Muscle layer of duodenum (tissue), 2 donors: ENCODE results near the gene ZNF81.
"Not testable (repeated sequence)": the region's sequence is repeated elsewhere in the genome, so short reads cannot be mapped to it uniquely, and the experiment has no call there.

Source experiments
- H3K27ac ChIP-seq: one replicate; pipeline ENCODE4 v1.7.0; 2013; ENCODE audit warnings: mild to moderate bottlenecking, low read length
- H3K27me3 ChIP-seq: one replicate; pipeline ENCODE4 v1.7.0; 2013; ENCODE audit warnings: low read depth, mild to moderate bottlenecking, control low read depth, low read length
- H3K36me3 ChIP-seq, 2 donors: one replicate each; pipeline ENCODE4 v1.7.0; 2013; ENCODE audit warnings: low read length in 2 of 2, control low read depth in 1 of 2, mild to moderate bottlenecking in 1 of 2; ENCODE audit not compliant: insufficient read depth in 2 of 2, control insufficient read depth in 1 of 2
- H3K4me1 ChIP-seq, 2 donors: one replicate each; pipeline ENCODE4 v1.7.0; 2013; ENCODE audit warnings: low read length in 2 of 2, mild to moderate bottlenecking in 2 of 2, control low read depth in 1 of 2, moderate library complexity in 1 of 2; ENCODE audit not compliant: insufficient read depth in 2 of 2, control insufficient read depth in 1 of 2
- H3K4me3 ChIP-seq, 2 donors: one replicate each; pipeline ENCODE4 v1.7.0; 2013; ENCODE audit warnings: low read length in 2 of 2, low read depth in 1 of 2, mild to moderate bottlenecking in 1 of 2
- H3K9me3 ChIP-seq, 2 donors: one replicate each; pipeline ENCODE4 v1.7.0; 2013; ENCODE audit warnings: low read length in 2 of 2, control low read depth in 1 of 2, mild to moderate bottlenecking in 1 of 2; ENCODE audit not compliant: control insufficient read depth in 1 of 2
- donor health status: healthy.

ZNF81 gene

DNA sequence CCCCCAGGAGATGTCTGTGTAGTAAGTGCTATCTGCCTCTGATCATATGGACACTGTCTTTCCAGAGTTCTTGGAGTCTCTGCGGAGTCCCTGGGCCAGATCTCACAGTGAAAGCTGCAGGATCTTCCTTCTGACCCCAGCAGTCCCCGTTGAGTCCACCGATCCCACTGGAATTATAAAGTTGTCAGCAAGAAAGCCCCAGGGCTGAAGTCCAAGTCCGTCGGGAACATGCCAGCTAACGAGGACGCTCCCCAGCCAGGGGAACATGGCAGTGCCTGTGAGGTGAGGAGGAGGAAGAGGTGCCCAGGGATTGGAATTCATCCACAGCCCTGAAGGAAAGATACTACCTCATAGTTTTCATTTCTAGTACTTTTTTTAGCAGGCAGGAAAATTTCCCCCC is 9.3 kb downstream of the ZNF81 start:
- no peak overlapping the region for H3K4me3 ChIP-seq
- no peak overlapping the region for H3K27ac ChIP-seq
- peaks cover 6 to 10% of the 10 kb centered on the region in 2 donors for H3K36me3 ChIP-seq
- no peaks in the 10 kb centered on the region for H3K27me3 ChIP-seq
- no peaks in the 10 kb centered on the region for H3K9me3 ChIP-seq
- H3K4me1 ChIP-seq = peaks cover 0 to 3% of the 10 kb centered on the region in 2 donors

DNA sequence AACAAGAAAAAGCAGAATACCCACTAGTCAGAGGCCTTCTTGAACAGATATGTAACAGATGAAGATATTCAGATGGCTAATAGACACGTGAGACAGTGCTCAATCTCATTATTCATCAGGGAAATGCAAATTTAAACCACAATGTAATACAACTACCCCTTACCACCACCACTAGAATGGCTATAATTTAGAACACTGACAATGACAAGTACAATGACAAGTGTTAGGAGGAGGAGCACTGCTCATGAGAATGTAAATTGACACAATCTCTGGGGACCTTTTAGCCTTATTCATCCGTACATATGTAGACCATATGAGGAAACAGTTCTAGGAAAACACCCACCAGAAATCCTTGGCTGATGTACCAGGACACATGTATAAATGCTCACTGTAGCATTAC is 13.1 kb downstream of the ZNF81 start:
- Histone ChIP-seq H3K36me3 (peaks cover 6 to 10% of the 10 kb centered on the region in 2 donors), H3K27me3 (no peaks in the 10 kb centered on the region), H3K9me3 (no peaks in the 10 kb centered on the region), H3K4me1 (no peaks in the 10 kb centered on the region), H3K4me3 (no peak overlapping the region), H3K27ac (no peak overlapping the region)

DNA sequence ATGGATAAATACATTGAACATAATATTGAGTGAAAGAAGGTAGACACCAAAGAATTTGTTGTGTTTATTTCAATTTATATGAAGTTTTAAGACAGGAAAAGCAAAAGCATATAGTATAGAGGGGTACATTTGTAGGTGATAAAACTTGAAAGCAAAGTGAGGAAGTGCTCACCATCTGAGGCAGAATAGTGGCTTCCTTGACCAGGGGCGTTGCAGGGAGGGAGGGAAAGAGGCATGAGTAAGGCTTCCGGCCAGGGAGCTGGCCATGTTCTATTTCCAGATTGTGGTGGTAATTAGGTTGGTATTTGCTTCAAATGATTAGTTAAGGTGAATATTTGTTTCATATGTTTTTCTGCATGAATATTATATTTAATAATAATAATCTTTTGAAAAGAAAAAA is 13.7 kb downstream of the ZNF81 start:
- not testable (repeated sequence) for H3K9me3 ChIP-seq, H3K4me3 ChIP-seq, H3K27me3 ChIP-seq, H3K4me1 ChIP-seq, H3K27ac ChIP-seq, H3K36me3 ChIP-seq

DNA sequence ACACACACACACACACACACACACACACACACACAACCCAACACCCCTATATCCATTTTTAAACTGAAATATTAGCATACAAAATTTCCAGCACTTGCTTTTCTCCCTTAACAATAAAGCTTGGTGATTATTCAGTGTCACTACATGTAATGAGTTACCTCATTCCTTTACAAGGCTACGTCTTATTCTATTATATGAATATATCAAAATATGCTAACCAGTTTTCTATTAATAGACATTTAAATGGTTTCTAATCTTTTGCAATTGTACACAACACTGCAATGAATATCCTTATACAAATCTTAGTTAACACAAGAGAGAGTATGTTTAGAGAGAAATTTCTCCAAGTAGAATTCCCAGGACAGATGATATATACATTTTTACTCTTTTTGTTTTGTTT is 14.2 kb downstream of the ZNF81 start:
- no peak overlapping the region for H3K27ac ChIP-seq
- no peaks in the 10 kb centered on the region for H3K27me3 ChIP-seq
- H3K4me3 ChIP-seq = no peak overlapping the region
- H3K36me3 ChIP-seq = peaks cover 6 to 10% of the 10 kb centered on the region in 2 donors
- H3K4me1 ChIP-seq = no peaks in the 10 kb centered on the region
- no peaks in the 10 kb centered on the region for H3K9me3 ChIP-seq

DNA sequence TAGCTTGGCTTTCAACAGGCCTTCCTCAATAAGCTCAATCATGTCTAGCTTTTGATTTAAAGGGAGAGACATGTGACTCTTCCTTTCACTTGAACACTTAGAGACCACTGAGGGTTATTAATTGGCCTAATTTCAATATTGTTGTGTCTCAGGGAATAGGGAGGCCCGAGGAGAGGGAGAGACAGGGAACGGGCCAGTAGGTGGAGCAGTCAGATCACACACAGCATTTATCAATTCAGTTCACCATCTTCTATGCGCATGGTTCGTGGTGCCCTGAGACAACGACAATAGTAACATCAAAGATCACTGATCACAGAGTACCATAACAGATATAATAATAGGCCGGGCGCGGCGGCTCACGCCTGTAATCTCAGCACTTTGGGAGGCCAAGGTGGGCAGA is 17.8 kb downstream of the ZNF81 start:
- no peak overlapping the region for H3K27ac ChIP-seq
- H3K36me3 ChIP-seq = peaks cover 3% of the 10 kb centered on the region in 2 donors
- no peaks in the 10 kb centered on the region for H3K27me3 ChIP-seq
- no peaks in the 10 kb centered on the region for H3K4me1 ChIP-seq
- H3K9me3 ChIP-seq = no peaks in the 10 kb centered on the region
- no peak overlapping the region for H3K4me3 ChIP-seq

DNA sequence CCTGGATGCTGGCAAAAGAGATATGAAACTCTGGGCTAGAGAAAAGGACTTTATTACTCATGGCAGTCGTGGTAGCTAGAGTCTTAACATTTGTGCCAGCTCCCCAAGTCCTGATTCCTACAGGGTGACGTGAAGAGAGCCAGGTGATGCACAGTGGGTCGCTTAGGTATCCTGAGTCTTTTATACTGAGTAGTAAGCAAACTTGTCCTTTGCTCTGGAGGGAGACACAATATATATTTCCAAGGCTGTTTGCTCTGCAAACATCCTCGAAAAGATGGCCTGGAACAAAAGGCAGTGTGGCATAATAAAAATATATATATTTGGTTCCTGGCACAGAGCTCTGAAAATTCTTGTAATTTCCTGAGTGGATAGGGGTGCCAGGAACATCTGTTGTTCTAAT is 23.0 kb downstream of the ZNF81 start:
- H3K4me3 ChIP-seq = no peak overlapping the region
- peaks cover 0 to 5% of the 10 kb centered on the region in 2 donors for H3K36me3 ChIP-seq
- H3K27me3 ChIP-seq = no peaks in the 10 kb centered on the region
- H3K4me1 ChIP-seq = no peaks in the 10 kb centered on the region
- no peak overlapping the region for H3K27ac ChIP-seq
- no peaks in the 10 kb centered on the region for H3K9me3 ChIP-seq

DNA sequence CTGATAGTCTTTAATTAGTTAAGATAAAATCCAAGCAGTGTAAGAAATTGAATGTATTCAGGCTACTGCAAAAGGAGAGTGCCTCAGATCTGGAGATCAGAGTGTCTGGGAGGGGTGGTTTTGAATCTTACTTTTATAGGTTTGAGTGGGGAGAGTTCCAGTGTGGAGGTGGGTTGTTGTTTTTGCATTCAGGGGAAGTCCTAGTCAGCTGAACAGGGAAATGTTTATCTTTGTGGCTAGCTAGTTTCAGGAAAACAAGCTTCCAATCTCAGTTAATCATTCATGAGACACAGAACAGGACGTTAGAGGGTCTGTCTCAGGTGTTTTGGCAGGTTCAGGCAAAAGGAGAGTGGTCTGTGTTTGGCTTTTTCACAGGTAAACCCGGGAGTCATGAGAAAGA is 26.0 kb downstream of the ZNF81 start:
- Histone ChIP-seq H3K27me3 (no peaks in the 10 kb centered on the region), H3K4me1 (no peaks in the 10 kb centered on the region), H3K27ac (no peak overlapping the region), H3K9me3 (no peaks in the 10 kb centered on the region), H3K36me3 (peaks cover 0 to 6% of the 10 kb centered on the region in 2 donors), H3K4me3 (no peak overlapping the region)

DNA sequence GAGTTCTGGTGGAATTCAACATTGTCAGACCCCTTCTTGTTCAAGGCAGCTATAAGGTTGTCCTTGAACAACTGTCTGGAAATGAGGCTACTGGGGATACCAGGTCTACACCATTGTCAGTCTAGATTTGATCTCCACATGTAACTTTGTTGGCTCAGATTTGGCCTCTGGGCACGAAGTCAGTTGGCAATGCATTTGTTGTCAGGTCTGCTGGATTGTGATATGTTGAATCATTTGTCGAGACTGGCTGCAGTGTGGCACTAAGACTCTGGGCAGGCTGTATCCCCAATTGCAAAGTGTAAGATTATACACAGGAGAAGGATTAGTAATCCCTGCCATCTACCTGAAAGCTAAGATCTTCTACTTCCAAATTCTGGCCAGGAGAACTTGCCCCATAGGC is 26.5 kb downstream of the ZNF81 start:
- Histone ChIP-seq H3K27me3 (no peaks in the 10 kb centered on the region), H3K36me3 (peaks cover 0 to 6% of the 10 kb centered on the region in 2 donors), H3K9me3 (no peaks in the 10 kb centered on the region), H3K27ac (no peak overlapping the region), H3K4me1 (no peaks in the 10 kb centered on the region), H3K4me3 (no peak overlapping the region)

DNA sequence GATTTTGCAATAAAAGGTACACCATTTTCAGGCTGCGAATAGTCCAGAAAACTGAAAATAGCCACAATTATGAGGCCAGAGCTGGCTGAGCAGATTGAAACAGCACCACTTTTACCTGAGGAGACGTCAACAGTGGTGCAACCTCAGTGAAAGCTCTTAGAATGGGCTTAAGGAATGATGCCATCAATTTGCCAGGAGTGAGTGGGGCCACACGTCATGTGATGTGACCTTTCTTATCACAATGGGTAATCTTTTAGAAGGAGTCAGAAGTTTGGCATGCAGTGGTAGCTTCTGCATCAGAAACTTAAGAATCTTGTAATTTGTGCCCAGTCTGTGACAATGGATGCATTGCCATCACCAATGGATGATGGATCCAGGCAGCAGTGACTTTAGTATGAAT is 27.6 kb downstream of the ZNF81 start:
- H3K4me1 ChIP-seq = no peaks in the 10 kb centered on the region
- peaks cover 0 to 6% of the 10 kb centered on the region in 2 donors for H3K36me3 ChIP-seq
- H3K27me3 ChIP-seq = no peaks in the 10 kb centered on the region
- no peaks in the 10 kb centered on the region for H3K9me3 ChIP-seq
- H3K27ac ChIP-seq = no peak overlapping the region
- no peak overlapping the region for H3K4me3 ChIP-seq

DNA sequence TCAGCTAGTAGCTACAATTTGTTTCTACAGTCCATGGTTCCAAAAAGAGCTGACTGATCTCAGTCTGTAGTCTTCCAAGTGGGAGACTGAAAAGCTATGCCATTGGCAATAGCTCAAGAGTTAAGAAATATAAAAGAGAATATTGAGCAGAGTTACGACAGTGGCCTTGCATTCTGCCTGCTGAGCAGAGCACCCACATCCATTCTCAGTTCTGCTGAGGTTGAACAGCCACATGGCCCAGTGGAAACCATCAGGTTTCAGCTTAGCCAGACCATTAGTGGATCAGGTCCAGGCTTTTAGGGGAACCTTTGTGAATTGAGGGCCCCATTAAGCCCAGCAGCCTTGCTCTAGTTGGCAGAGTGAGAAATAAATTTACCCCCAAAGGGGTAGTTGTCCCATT is 28.1 kb downstream of the ZNF81 start:
- no peak overlapping the region for H3K4me3 ChIP-seq
- H3K27me3 ChIP-seq = no peaks in the 10 kb centered on the region
- H3K36me3 ChIP-seq = peaks cover 0 to 6% of the 10 kb centered on the region in 2 donors
- no peaks in the 10 kb centered on the region for H3K4me1 ChIP-seq
- no peaks in the 10 kb centered on the region for H3K9me3 ChIP-seq
- H3K27ac ChIP-seq = no peak overlapping the region

DNA sequence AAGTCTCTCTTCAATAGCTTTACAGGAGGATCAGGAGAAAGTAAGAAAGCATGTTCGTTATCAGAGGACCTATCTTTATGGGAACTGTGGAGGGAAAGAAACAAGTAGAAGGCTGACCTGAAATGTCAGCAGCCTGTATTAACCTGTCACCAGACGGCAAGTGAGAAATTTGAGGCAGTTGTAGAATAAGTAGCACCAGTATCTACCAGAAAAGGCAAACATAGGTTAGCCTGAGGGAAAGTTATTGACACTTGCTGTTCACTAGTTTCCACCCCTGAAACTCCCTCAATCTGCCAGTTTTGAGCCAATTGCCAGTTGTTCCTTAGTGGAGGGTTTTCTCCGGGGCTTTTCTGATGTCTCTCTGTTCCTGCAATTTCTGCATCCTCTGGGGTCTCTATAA is 36.4 kb downstream of the ZNF81 start:
- H3K36me3 ChIP-seq = peaks cover 3 to 4% of the 10 kb centered on the region in 2 donors
- no peaks in the 10 kb centered on the region for H3K9me3 ChIP-seq
- H3K27me3 ChIP-seq = no peaks in the 10 kb centered on the region
- H3K27ac ChIP-seq = no peak overlapping the region
- H3K4me1 ChIP-seq = no peaks in the 10 kb centered on the region
- no peak overlapping the region for H3K4me3 ChIP-seq

DNA sequence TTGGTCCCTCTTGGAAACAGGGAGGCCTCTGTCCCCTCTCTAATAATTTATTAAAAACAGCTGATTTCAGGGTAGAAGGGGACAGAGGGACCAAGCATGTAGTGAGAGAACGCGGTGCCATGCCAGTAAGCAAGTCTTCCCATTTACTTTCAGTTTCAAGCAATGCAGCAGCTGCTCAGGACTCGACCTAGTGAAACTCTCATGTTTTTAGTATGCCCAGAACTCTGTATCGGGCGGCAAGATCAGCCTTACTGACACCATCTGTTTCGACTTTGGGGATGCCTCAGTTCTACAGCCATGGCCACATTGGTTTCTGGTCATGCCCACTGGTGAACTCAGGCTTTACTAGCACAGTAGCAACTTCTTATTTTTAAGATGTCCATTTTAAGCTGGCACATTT is 40.6 kb downstream of the ZNF81 start:
- no peaks in the 10 kb centered on the region for H3K27me3 ChIP-seq
- H3K9me3 ChIP-seq = no peaks in the 10 kb centered on the region
- H3K36me3 ChIP-seq = peaks cover 3% of the 10 kb centered on the region in 2 donors
- H3K27ac ChIP-seq = no peak overlapping the region
- no peak overlapping the region for H3K4me3 ChIP-seq
- H3K4me1 ChIP-seq = no peaks in the 10 kb centered on the region
